Cardiac fibroblast (primary cell): ENCODE results near the gene IGHMBP2.

Source experiments
- DNase-seq, 2 donors: peaks; one replicate each; pipeline versions ENCODE4 v3.0.0 to v3.0.0-alpha.2; 2010; ENCODE audit warnings: low read depth in 2 of 2
- H3K4me3 ChIP-seq, 2 donors: replicated peaks in 1 of 2; 1 replicate in 1 of 2; 2 replicates in 1 of 2; pipeline ENCODE4 v1.5.1; 2011; ENCODE audit warnings: low read depth in 2 of 2, low read length in 2 of 2, mild to moderate bottlenecking in 2 of 2, moderate library complexity in 1 of 2
- CTCF ChIP-seq: IDR thresholded peaks from one replicate; pipeline ENCODE4 v1.5.1; 2011; ENCODE audit warnings: low read depth, mild to moderate bottlenecking, low read length, inconsistent platforms

Gene IGHMBP2

GRCh38 chr11:68934666-68935065 is 31.0 kb downstream of the IGHMBP2 start:
- no peak overlapping the region for H3K4me3 ChIP-seq
- no peak for TF ChIP-seq CTCF
- no peak for DNase-seq

DNA sequence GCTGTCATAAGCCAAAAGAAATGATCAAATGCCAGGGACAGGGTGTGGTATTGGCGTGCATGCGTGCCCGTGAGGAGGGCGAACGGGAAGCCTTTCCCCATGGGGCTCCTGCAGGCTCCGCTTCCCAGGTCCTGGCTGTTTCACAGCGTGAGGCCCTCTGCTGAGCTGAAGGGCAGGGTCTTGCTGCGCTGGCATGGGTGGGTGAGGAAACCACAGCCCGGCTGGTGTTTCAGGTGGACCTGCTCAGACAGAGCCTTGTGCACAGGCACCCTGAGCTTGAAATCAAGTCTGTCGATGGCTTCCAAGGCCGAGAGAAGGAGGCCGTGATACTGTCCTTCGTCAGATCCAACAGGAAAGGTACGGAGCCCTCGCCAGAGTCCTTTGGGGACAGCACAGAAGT is 31.4 kb downstream of the IGHMBP2 start:
- no peak for DNase-seq
- TF ChIP-seq CTCF: no peak
- H3K4me3 ChIP-seq: no peak overlapping the region

DNA sequence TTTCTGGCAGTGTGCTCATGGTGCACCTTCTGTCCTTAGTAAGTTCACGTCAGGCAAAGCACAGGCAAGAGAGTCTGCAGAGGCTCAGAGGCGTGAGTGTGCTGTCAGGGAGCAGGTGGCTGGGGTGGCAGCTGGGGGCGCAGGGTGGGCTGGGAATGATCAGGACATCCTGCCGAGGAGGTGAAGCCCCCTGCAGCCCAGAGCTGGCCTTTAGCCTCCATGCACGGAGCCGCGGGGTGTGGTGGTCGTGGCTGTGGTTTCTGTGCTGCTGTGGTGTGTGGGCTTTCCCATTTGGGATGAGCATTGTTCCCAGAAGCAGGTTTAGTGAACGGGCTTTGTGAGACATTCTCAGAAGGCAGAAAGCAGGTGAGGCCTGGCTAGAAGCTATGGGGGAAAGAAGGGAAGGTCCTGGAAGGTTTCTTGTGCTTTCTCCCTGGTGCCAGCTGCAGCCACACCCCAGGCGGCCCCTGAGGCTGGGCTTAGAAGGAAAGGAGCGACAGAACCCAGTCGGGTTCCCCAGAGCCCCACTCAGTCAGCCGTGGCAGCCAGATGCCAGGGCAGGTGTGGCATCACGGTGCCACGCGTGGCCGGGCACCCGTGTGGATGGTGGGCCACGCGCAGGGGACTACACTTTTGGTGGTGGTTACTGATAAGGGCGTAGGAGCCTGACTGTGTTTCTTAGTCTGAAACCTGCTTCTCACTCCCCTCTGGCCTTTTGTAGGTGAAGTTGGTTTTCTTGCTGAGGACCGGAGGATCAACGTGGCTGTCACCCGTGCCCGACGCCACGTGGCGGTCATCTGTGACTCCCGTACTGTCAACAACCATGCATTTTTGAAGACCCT is 32.0 kb downstream of the IGHMBP2 start:
- no peak for DNase-seq
- no peak for TF ChIP-seq CTCF

GRCh38 chr11:68936358-68936636 is 32.6 kb downstream of the IGHMBP2 start:
- H3K4me3 ChIP-seq: no peak overlapping the region
- no peak for DNase-seq
- no peak for TF ChIP-seq CTCF

More for the DNA sequence above, 32.0 kb downstream of the IGHMBP2 start:
- H3K4me3 ChIP-seq: no peak overlapping the region

DNA sequence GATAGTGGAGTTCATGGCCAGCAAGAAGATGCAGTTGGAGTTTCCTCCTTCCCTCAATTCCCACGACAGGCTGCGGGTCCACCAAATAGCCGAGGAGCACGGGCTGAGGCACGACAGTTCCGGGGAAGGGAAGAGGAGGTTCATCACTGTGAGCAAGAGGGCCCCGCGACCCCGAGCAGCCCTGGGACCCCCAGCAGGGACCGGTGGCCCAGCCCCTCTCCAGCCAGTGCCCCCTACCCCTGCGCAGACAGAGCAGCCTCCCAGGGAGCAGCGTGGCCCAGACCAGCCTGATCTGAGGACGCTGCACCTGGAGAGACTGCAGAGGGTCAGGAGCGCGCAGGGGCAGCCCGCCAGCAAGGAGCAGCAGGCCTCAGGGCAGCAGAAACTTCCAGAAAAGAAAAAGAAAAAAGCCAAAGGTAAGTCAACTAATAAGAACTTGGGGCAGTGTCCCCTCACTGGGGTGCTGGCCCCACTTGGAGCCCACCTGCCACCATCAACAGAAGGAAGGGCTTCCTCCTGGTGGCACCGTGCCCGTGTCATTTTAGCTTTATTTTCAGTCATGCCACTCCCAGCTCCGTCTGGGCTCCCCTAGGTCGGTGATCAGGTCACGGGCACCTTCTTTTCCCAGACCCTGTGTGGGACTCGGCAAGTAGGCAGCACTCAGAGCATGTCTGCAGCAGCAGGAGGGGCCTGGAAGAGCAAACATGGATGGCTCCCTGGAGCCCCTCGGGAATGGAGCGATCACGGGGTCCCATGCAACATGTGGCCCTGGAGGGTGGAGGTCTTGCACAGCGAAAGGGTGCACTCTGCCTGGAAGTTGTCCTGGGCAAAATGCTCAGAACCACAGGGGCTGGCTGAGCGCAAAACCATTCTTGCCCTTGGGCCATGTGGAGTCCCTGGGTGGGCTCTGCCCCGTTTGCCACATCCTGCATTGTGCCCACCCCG is 33.3 kb downstream of the IGHMBP2 start:
- no peak for DNase-seq
- H3K4me3 ChIP-seq: no peak overlapping the region
- no peak for TF ChIP-seq CTCF

DNA sequence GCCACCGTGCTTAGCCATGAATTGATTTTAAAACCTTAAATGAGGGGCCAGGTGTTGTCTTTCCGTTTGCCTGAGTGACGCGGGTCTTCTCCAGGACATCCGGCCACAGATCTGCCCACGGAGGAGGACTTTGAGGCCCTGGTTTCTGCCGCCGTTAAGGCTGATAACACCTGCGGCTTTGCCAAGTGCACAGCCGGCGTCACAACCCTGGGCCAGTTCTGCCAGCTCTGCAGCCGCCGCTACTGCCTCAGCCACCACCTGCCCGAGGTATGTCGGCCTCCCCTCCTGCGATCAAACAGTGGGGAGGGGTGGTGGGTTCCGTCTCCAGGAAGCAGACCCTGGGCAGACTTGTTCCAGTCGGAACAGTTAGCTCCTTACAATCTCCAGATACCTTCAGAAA is 34.4 kb downstream of the IGHMBP2 start:
- no peak for DNase-seq
- H3K4me3 ChIP-seq: no peak overlapping the region
- TF ChIP-seq CTCF: no peak
